ENCODE measurements around the gene BDKRB2. TPM values are rescaled to one million over a fixed set of nuclear protein-coding genes. Genes with fewer than 3 reads are reported as not detected.

Gene BDKRB2
- total and polyA plus RNA-seq, 2 of the 4 experiments (the other 2 are of a cell fraction), result 60.9 to 73.1 TPM

- no peak for TF ChIP-seq CEBPB (IDR thresholded peaks at IDR 0.05; ENCODE audit: low read depth, low read length)
- TF ChIP-seq MXI1 (IDR thresholded peaks at IDR 0.05; ENCODE audit: borderline replicate concordance, low read depth, low read length), result no peak
Observed at GRCh38 chr14:96265383-96266095, 60.9 kb downstream of the BDKRB2 start (continued).

- peak overlapping the region; percentile 70 for H3K27ac ChIP-seq (ENCODE audit: insufficient read depth, low read length)
- H3K4me3 ChIP-seq (ENCODE audit: insufficient read depth, low read depth, low read length), result no peak overlapping the region
- WGBS, 2 experiments (ENCODE audit: extremely low coverage in 2 of 2, insufficient read length in 1 of 2), result 0% methylated on average over 2 of the region's 3 CpGs; no CpG with 5 or more reads in 1 of the 2 experiments
- peak overlapping the region; percentile 95 for H3K4ac ChIP-seq (ENCODE audit: low read depth, low read length)
- peaks cover 17 to 65% of the 10 kb centered on the region in 2 experiments for H3K79me1 ChIP-seq (ENCODE audit: low read depth in 1 of 2, low read length in 2 of 2)
- ChIA-PET CTCF (interaction anchor here (1.2 kb wide), 1 partner anchor 169 kb away, joined by 4 read pairs; no protein-coding TSS in a partner anchor), POLR2A (ENCODE audit: unreplicated experiment) (no interaction called here)
- intact Hi-C loops (cut with micrococcal nuclease) (loop anchor here (5.0 to 10.0 kb wide), 2 partner anchors 145 to 733 kb away; partner anchors contain the start of gene GLRX5), in situ Hi-C loops (cut with MboI; ENCODE audit: low sequenced_read_pairs) (loop anchor here (25.0 kb wide), 1 partner anchor 730 kb away; the partner anchor contains the start of gene GLRX5), dilution Hi-C loops (cut with HindIII; ENCODE audit: low sequenced_read_pairs, unreplicated experiment) (no loop called here)
- H2BK20ac ChIP-seq (ENCODE audit: low read depth, low read length), result peak overlapping the region; percentile 98
- peak overlapping the region; percentile 2 for H3K23ac ChIP-seq (ENCODE audit: low read depth, low read length)
- peak overlapping the region; percentile 21; the same call in 1 of the 2 replicates for H3K56ac ChIP-seq (ENCODE audit: extremely low read depth, insufficient read depth, low read length)
- ATAC-seq (ENCODE audit: low read depth) (peak; percentile 25), DNase-seq (peak; percentile 91)
- H3K27me3 ChIP-seq (ENCODE audit: control insufficient read depth, insufficient read depth, low read length), result no peaks in the 10 kb centered on the region
- peak overlapping the region; percentile 55 for H2AFZ ChIP-seq (replicated peaks; ENCODE audit: low read length, poor library complexity)
- H3K18ac ChIP-seq (ENCODE audit: low read depth, low read length), result peak overlapping the region; percentile 85
- peak overlapping the region; percentile 68; the same call in 1 of the 2 replicates for H3K14ac ChIP-seq (replicated peaks; ENCODE audit: low read depth, low read length)
- H2BK120ac ChIP-seq (ENCODE audit: low read depth, low read length), result peak overlapping the region; percentile 89
- BruUV-seq (replicated peaks), result no TSS peak
- H3K9me3 ChIP-seq (ENCODE audit: control insufficient read depth, insufficient read depth, low read length), result 0 out of 2 replicates have a peak, but pooled peaks cover 2% of the 10 kb centered on the region
- H4K5ac ChIP-seq (ENCODE audit: low read depth, low read length), result peak overlapping the region; percentile 73
- peaks cover 39% of the 10 kb centered on the region for H3K4me1 ChIP-seq (ENCODE audit: control insufficient read depth, insufficient read depth, low read length)
- peaks cover 47% of the 10 kb centered on the region for H3K36me3 ChIP-seq (ENCODE audit: control insufficient read depth, insufficient read depth, low read length)
- H4K8ac ChIP-seq (ENCODE audit: low read depth in 2 of 2, low read length in 2 of 2), result peak overlapping the region; percentile 67 to 88; a peak in 3 of 4 replicates
- H3K4me2 ChIP-seq (ENCODE audit: low read depth, low read length), result no peak overlapping the region
- peaks cover 28% of the 10 kb centered on the region for H3K9me1 ChIP-seq (ENCODE audit: insufficient read depth, low read length)
- H2BK15ac ChIP-seq (ENCODE audit: low read depth, low read length), result peak overlapping the region; percentile 18; the same call in 1 of the 3 replicates
- TF ChIP-seq CEBPB (IDR thresholded peaks at IDR 0.05; ENCODE audit: low read depth, low read length) (no peak), FOS (IDR thresholded peaks at IDR 0.05; ENCODE audit: low read depth, low read length) (no peak), POLR2A (IDR thresholded peaks at IDR 0.05; ENCODE audit: low read depth, low read length) (peak; percentile 36; the same call in 1 of the 2 replicates)
- H4K91ac ChIP-seq (ENCODE audit: insufficient read depth, low read depth, low read length), result peak overlapping the region; percentile 95
- peak overlapping the region; percentile 80 for H2AK9ac ChIP-seq (replicated peaks; ENCODE audit: low read depth, low read length, poor library complexity)
- peak overlapping the region; percentile 84 for H2AK5ac ChIP-seq (ENCODE audit: low read depth, low read length)
- H3K9ac ChIP-seq (ENCODE audit: low read depth, low read length), result no peak overlapping the region
- H4K20me1 ChIP-seq (ENCODE audit: insufficient read depth, low read length), result peaks cover 11% of the 10 kb centered on the region
- H2BK5ac ChIP-seq (ENCODE audit: low read depth, low read length, poor library complexity, severe bottlenecking), result peak overlapping the region; percentile 86
Observed at GRCh38 chr14:96267336-96267735, 62.7 kb downstream of the BDKRB2 start.

All from IMR-90 (cell line).